GM12875 (cell line): ENCODE measurements around the gene PDE4D.

ENCODE experiments used
- H3K4me3 ChIP-seq: one replicate; pipeline ENCODE4 v1.5.1; 2011; ENCODE audit warnings: low read depth, low read length, control low read depth
- TF ChIP-seq, protein P1 (sequence below): IDR thresholded peaks from 2 replicates; pipeline ENCODE4 v1.5.1; 2011; ENCODE audit warnings: low read depth, mild to moderate bottlenecking, control low read depth, inconsistent platforms, low read length, moderate library complexity, borderline replicate concordance; ENCODE audit not compliant: insufficient read depth

Gene PDE4D

DNA sequence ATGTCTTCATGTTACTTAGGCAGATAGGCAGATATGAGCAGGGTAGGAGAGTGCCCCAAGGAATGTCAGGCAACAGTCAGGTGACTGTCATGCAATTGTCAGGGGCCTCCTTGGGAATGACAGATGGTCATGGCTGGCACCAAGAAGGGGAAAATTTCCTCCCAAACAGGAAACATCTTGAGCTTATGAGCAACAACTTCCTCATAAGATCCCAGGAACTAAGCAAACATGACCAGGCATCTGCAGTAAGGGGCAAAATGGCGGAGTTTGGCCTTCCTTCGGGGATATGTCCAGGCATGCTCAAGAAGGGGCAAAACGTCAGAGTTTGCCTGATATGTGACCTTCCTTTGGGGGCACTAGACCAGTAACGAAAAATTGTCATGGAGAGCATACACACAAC is 591.8 kb downstream of the PDE4D start:
- no peak overlapping the region for H3K4me3 ChIP-seq
- TF ChIP-seq, protein P1, sequence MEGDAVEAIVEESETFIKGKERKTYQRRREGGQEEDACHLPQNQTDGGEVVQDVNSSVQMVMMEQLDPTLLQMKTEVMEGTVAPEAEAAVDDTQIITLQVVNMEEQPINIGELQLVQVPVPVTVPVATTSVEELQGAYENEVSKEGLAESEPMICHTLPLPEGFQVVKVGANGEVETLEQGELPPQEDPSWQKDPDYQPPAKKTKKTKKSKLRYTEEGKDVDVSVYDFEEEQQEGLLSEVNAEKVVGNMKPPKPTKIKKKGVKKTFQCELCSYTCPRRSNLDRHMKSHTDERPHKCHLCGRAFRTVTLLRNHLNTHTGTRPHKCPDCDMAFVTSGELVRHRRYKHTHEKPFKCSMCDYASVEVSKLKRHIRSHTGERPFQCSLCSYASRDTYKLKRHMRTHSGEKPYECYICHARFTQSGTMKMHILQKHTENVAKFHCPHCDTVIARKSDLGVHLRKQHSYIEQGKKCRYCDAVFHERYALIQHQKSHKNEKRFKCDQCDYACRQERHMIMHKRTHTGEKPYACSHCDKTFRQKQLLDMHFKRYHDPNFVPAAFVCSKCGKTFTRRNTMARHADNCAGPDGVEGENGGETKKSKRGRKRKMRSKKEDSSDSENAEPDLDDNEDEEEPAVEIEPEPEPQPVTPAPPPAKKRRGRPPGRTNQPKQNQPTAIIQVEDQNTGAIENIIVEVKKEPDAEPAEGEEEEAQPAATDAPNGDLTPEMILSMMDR, result no peak

DNA sequence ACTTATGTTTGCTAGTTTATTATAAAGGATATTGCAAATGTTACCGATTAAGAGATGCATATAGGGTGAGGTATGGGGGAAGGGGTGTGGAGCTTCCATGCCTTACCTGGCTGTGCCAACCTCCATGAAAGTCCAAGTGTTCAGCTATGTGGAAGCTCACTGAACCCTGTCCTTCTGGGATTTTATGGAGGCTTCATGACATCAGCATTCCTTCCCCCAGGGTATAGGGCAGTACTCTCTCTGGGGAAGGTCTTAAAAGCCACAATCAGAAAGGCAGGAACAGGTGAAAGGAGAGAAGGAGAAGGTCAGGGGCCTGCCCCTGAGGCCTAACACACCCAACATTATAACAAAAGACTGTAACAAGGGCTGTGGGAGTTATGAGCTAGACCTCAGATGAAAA is 592.6 kb downstream of the PDE4D start:
- TF ChIP-seq, protein P1, result no peak
- H3K4me3 ChIP-seq, result no peak overlapping the region

DNA sequence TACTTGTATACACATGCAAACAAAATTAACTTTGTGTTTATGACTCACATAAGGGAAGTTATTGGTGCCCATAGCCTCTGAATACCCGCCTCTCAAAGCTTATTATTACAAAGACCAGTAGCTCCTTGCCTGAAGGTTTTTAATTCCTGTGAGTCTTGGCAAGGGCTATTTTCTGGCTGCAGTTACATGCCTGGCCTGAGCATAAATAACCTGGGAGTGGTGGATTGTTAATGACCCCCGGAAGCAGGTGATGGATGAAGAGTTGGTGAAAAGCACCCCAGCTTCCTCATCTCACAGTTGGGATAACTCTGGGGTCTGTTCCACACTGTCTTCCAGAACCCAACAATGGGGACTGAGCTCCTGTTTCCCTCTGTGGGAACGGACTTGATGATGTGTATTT is 594.5 kb downstream of the PDE4D start:
- TF ChIP-seq, protein P1, result no peak

DNA sequence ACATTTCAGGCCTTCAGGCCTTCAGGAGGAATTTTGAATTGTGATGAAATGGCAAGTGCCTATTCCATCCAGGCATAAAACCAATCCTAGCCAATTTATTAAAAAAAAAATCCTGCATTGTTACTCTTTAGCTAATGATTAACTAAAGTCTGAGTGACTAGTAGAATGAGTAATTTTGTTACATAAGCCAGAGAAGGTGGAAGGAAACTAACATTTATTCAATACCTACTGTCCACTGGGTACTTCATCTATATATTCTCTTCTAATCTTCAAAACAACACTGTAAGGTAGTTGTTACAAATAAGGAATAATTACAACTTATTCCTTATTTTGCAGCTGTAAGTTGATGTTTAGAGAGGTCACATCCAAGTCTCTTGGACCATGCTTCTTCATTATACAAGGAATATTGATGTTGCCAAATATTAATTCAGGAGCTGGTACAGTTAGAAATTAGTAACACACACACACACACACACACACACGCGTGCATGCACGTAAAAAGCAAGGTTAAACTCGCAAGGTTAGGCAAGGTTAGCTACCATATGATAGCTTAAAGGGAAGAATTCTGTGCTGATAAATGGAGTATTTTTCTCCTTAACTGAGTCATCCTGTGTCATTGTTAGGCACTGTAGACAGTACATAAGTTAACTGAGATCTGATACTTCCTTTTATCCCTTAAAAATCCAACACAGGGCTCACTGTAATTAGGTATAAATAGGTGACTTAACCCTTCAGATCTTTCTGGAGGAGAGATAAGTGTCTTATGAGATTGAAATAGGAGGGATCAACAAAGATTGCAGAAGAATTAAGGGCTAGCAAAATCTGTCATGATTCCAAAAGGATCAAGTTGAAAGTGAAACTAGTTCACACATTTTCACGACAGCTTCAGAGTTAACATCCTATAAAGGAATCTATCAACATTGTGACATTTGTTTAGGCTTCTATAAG is 596.9 kb downstream of the PDE4D start:
- no peak overlapping the region for H3K4me3 ChIP-seq
- TF ChIP-seq, protein P1, result no peak

More for the DNA sequence above, 594.5 kb downstream of the PDE4D start:
- H3K4me3 ChIP-seq, result no peak overlapping the region

DNA sequence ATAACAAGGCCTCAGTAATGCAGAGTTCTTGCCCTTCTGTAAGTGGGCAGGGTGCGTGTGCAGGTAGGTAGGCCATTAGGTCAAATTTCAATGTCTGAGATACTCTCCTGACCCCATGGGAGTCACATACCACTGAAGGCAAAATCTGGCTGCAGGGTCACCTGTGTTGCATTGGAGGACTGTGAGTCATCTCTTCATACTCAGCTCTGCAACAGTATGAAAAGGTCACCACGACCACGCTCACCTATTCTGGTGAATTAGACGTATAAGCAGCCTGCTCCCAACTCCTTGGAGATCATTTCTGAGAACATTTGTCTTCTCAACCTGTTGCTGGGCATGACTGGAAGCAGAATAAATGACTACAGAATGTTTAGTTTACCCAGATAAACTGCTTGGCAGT is 599.8 kb downstream of the PDE4D start:
- no peak overlapping the region for H3K4me3 ChIP-seq
- TF ChIP-seq, protein P1, result no peak

DNA sequence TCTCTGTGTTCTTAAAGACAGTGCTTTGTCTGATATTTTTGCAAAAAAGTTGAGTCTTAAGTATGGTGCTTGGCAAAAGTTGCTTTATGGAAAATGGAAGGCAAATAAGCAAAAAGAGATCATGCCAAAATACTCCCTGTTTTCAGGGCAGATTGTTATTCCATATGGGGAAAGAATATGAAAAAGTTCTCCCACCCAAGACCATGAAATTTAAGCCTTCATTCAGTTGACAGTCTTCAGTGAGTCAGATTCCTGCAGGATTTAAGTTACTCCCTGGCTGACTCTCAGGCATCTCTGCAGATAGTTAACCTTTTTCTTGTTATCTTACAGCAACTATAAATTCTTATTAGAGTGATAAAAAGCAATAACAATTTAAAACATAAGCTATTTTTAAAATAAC is 601.6 kb downstream of the PDE4D start:
- TF ChIP-seq, protein P1, result no peak
- H3K4me3 ChIP-seq, result no peak overlapping the region

DNA sequence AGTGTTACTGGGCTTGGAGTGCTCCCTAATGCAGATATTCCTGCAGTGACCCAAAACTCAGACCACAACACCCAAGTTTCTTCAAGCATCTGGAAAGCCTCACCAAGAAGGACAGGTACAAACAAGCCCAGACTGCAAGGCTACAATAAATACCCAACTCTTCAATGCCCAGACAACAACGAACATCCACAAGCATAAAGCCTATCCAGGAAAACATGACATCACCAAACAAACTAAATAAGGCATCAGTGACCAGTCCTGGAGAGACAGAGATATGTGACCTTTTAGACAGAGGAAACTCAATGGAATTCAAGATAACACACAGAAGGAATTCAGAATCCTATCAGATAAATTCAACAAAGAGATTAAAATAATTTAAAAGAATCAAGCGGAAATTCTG is 605.6 kb downstream of the PDE4D start:
- H3K4me3 ChIP-seq, result no peak overlapping the region
- TF ChIP-seq, protein P1, result no peak
